NCI-H526 (cell line): ENCODE results near the gene AHNAK2.
"Not testable (repeated sequence)": the region's sequence is repeated elsewhere in the genome, so short reads cannot be mapped to it uniquely, and the experiment has no call there.

Experiments
- DNase-seq, 2 experiments: peaks; one replicate each; lab custom pipeline; 2025; lab: John Stamatoyannopoulos, UW

Gene AHNAK2

GRCh38 chr14:104977681-104978653, at the start of gene AHNAK2:
AHNAK2 (minus strand) TSS chr14:104978374; CDS start chr14:104978237, 137 bp downstream.
- DNase-seq: peak; percentile 21 to 93

DNA sequence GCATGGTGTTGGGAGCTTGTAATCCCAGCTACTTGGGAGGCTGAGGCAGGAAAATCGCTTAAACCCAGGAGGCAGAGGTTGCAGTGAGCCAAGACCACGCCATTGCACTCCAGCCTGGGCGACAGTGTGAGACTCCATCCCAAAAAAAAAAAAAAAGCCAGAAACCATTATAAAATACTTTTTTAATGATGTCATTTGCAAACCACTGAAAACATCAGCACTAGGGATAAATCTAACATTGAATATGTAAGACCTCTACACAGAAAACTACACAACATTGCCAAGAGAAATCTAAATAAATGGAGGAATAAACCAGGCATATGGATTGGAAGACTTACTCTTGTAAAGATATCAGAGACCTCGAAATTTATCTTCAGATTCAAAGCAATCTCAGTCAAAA, 49.5 kb upstream of the AHNAK2 start:
- DNase-seq: not testable (repeated sequence)

- no peak for DNase-seq
Measured at GRCh38 chr14:105026802-105027563, 48.8 kb upstream of the AHNAK2 start.

DNA sequence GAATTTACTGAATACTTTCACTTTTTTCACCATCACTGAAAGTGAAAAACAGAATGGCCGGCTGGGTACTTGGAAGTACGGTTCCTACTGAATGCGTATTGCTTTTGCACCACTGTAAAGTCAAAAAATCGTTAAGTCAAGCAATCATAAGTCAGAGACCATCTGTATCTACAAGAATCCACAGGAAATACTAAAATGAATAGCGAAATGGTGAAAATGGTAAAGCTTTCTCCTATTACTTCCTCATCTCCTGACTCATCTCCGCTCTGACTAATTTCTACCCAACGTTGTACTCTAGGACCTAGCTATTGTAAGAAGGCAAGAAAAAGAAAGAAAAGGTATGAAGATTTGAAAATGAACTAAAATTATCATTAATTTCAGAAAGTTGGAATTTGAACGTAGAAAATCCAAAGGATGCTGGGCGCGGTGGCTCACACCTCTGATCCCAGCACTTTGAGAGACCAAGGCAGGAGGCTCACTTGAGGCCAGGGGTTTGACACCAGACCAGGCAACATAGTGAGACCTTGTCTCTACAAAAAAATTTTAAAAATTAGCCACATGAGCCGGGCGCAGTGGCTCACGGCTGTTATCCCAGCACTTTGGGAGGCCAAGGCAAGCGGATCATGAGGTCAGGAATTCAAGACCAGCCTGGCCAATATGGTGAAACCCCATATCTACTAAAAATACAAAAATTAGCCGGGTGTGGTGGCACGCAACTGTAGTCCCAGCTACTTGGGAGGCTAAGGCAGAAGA, 48.0 kb upstream of the AHNAK2 start:
- DNase-seq: no peak

DNA sequence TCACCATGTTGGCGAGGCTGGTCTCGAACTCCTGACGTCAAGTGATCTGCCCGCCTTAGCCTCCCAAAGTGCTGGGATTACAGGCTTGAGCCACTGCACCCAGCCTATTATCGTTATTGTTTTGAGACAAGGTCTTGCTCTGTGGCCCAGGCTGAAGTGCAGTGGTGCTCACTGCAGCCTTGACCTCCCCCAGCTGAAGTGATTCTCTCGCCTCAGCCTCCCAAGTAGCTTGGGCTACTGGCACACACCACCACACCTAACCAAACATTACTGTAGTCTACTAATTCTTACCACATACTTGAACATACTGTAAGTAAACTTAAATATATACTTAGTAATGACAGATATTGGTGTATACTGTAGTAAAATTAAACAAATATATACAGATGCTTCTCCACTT, 47.3 kb upstream of the AHNAK2 start:
- no peak for DNase-seq

DNA sequence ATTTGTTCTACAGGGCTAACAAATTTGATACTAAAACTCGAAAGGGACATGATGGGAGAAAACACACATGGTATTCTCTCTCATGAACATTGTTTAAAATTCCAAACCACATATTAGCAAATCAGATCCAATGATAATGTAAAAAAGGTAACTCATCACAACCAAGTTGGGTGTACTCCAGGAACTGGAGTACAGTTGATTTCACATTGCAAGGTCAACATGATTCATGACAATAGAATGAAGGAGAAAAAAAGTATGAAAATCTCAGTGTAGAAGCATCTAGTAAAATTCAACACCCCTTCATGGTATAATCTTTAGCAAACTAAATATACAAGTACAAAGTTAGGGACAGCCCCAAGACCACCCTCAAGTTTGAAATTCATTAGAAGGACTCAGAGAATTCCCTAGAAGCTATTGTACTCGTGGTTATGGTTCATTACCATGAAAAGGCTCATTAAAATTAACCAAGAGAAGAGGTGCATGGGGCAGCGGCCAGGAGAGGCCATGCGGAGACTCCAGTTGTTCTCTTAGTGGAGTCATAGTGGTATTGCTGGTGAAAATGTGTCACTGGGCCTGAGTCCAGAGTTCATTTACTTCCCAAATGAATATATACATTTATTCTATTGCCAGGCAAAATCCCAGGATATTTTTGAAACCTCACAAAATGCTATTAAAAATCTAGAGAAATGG, 45.8 kb upstream of the AHNAK2 start:
- DNase-seq: no peak

DNA sequence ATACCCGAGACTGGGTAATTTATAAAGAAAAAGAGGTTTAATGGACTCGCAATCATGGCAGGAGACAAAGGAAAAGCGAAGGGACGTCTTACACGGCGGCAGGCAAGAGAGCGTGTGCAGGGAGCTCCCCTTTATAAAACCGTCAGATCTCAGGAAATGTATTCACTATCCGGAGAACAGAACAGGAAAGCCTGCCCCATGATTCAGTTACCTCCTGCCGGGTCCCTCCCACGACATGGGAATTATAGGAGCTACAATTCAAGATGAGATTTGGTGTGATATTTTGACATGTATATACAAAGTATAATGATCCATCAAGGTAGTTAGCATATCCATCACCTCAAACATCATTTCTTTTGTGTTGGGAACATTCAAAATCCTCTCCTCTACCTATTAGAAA, 45.0 kb upstream of the AHNAK2 start:
- no peak for DNase-seq

GRCh38 chr14:105022276-105022670, 44.1 kb upstream of the AHNAK2 start:
- no peak for DNase-seq

GRCh38 chr14:105021656-105022275, 43.6 kb upstream of the AHNAK2 start:
- DNase-seq: peak; percentile 66 to 80

DNA sequence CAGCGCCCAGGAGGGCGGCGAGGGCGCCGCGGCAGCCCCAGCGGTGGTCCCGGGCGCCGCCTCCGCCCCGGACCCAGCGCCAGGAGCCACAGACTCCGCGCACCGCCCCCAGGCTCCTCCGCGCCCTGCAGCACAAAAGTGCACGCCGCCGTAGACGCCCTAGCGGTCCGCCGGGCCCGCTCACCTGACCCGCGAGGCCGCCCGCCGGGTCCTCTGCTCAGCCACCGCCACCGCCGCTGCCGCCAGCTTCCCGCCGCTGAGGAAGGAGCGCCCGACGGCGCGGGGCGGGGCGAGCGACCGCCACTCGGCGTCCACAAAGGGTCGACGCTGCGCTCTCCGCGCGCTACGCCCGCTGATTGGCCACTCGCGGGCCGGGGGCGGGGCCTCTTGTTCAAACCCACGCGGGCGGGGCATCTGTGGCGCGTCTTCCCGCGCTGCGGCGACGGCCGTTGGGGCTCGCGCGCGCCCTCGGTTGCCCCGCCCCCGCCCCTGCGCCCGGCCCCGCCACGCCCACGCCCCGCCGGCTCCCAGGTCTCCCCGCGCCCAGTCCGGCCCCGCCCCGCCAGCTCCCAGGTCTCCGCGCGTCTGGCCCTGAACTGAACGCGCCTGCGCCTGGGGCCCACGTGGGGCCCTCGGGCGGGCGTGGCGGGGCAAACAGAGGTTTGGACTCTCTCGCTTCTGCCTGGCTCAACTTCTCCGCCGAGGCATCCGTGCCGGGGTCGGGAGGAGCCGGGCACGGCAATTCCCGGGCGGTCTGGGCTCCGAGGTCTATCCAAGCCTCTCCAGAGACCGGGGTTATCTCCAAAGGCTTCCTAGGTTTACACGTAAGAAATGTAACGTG, 42.9 kb upstream of the AHNAK2 start, which contains the start of gene CDCA4:
TSS of gene CDCA4 (minus strand) at position 269 of the 841 bp plus-strand sequence. CDS start 9,154 bp downstream, outside the sequence.
- DNase-seq: peak; percentile 93 to 99

GRCh38 chr14:105019861-105020814, 42.0 kb upstream of the AHNAK2 start:
- DNase-seq: no peak

- no peak for DNase-seq
Measured at GRCh38 chr14:105018414-105018813, 40.2 kb upstream of the AHNAK2 start.

- DNase-seq: peak in 1 of 2 experiments; percentile 52
Measured at GRCh38 chr14:105015905-105016304, 37.7 kb upstream of the AHNAK2 start.

GRCh38 chr14:105015242-105015641, 37.1 kb upstream of the AHNAK2 start:
- DNase-seq: no peak

DNA sequence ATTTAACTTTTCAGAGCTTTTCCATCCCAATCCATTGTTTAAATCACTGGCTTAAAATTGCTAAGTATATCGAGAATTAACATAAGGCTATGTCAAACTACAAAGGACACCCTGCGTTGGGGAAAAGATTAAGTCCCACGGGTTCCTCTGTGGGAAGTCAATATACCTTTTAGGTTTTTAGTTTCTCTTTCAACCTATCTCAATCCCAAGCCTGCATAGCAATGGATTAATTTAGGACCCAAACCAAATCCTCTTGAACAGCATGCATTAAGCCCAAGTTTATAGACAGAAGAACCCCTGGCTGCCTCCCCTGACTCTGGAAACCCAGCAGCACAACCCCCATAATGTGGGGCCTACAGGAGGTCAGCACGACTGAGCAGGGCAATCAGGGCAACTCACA, 36.5 kb upstream of the AHNAK2 start:
- no peak for DNase-seq

- DNase-seq: no peak
Measured at GRCh38 chr14:105014032-105014431, 35.9 kb upstream of the AHNAK2 start.

DNA sequence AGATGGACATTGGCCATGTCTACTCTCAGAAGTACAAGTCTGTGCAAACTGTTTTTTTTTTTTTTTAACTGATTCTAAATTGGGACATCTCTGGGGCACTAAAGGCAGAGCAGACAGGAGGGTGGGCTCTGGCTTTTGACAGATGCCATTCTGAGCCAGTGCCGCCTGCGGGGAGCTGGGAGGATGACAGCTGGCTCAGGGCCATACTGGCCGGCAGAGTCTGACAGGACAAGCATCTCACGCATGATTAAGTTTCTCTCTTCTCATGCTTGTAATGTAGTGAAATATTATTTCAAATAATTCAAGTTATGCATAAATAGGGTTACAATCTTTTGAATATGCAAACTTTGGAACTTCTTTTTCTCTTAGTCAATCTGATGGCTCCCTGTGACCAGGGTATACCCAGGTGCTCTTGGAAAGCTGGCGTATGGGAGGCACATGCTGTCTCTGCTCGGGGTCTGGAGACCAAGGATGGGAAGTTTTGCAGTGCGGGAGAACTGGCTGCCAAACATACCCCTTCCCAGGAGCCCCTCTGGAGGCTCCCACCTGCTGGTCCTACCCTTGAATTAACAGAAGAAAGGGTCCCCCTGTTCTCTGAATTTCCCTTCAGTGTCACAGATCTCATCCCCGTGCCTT, 35.1 kb upstream of the AHNAK2 start:
- peak; percentile 90 to 92 for DNase-seq
